Mammary epithelial cell (primary cell): ENCODE data around the gene SPG11.

Experiments
- EZH2 ChIP-seq: IDR thresholded peaks from 2 replicates; pipeline ENCODE4 v1.6.1; 2012; ENCODE audit warnings: low read length, inconsistent platforms, borderline replicate concordance
- TF ChIP-seq, protein P1 (sequence below), 2 donors: IDR thresholded peaks in 1 of 2; conservative IDR thresholded peaks in 1 of 2; 2 replicates each; pipeline ENCODE4 v1.5.1; 2011 to 2012; ENCODE audit warnings: inconsistent platforms in 2 of 2, low read length in 2 of 2, mild to moderate bottlenecking in 2 of 2, control low read depth in 1 of 2, low read depth in 1 of 2; ENCODE audit not compliant: insufficient read depth in 1 of 2; ENCODE audit errors: extremely low read depth in 1 of 2

DNA sequence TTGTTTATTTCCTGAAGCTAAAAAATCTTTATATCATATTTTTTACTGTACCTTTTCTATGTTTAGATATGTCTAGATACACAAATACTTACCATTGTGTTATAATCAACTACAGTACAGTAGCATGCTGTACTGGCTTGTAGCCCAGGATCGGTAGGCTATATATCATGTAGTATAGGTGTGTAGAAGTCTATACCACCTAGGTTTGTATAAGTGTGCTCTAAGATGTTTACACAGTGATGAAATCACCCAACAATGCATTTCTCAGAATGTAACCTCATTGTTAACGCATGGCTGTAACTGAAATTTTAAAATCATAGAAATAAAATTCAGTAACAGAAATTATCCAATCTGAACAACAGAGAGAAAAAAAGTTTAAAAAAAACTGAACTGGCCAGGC is 83.4 kb downstream of the SPG11 start:
- TF ChIP-seq, protein P1, sequence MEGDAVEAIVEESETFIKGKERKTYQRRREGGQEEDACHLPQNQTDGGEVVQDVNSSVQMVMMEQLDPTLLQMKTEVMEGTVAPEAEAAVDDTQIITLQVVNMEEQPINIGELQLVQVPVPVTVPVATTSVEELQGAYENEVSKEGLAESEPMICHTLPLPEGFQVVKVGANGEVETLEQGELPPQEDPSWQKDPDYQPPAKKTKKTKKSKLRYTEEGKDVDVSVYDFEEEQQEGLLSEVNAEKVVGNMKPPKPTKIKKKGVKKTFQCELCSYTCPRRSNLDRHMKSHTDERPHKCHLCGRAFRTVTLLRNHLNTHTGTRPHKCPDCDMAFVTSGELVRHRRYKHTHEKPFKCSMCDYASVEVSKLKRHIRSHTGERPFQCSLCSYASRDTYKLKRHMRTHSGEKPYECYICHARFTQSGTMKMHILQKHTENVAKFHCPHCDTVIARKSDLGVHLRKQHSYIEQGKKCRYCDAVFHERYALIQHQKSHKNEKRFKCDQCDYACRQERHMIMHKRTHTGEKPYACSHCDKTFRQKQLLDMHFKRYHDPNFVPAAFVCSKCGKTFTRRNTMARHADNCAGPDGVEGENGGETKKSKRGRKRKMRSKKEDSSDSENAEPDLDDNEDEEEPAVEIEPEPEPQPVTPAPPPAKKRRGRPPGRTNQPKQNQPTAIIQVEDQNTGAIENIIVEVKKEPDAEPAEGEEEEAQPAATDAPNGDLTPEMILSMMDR (conservative IDR thresholded peaks at IDR 0.05 in 1 of 2, IDR thresholded peaks at IDR 0.05 in 1 of 2; ENCODE audit: extremely low read depth in 1 of 2, insufficient read depth in 1 of 2, low read depth in 1 of 2, low read length in 2 of 2) = no peak
- TF ChIP-seq EZH2 = no peak
